WTC11 (cell line): Measurements from ENCODE around the gene SEPTIN10. TPM values are rescaled to one million over a fixed set of nuclear protein-coding genes. Genes with fewer than 3 reads are reported as not detected.

Source experiments
- ATAC-seq: fragments of 200-7000 bp; cut with Tn5 transposase; 2 replicates; pipeline ENCODE4 v1.10.0; 2021; ENCODE audit warnings: mild to moderate bottlenecking, moderate library complexity
- CTCF ChIA-PET: fragments of 300-600 bp; sonication (Branson Sonifier 250); formaldehyde crosslinking; loops from one replicate; lab custom pipeline; 2021; ENCODE audit warnings: antibody characterized with exemption; lab: Charles Lee
- POLR2A ChIA-PET: fragments of 350-600 bp; sonication (Branson Sonifier 250); formaldehyde crosslinking; loops from one replicate; lab custom pipeline; 2021; ENCODE audit warnings: antibody characterized with exemption; lab: Charles Lee
- DNase-seq: peaks from one replicate; pipeline ENCODE4 v3.0.0; 2021; ENCODE audit warnings: low spot score
- H3K27ac Mint-ChIP-seq: 2 replicates; pipeline ENCODE4 v1.8.0; 2021; ENCODE audit warnings: mixed read lengths
- H3K27me3 Mint-ChIP-seq: 2 replicates; pipeline ENCODE4 v1.8.0; 2021; ENCODE audit warnings: low read depth, mild to moderate bottlenecking, moderate library complexity, mixed read lengths
- H3K36me3 Mint-ChIP-seq: 2 replicates; pipeline ENCODE4 v1.8.0; 2021; ENCODE audit warnings: mixed read lengths
- H3K4me1 Mint-ChIP-seq: 2 replicates; pipeline ENCODE4 v1.8.0; 2022; ENCODE audit warnings: mixed read lengths
- H3K4me3 Mint-ChIP-seq: 2 replicates; pipeline ENCODE4 v1.8.0; 2021; ENCODE audit warnings: mild to moderate bottlenecking, moderate library complexity, mixed read lengths
- H3K9me3 Mint-ChIP-seq: 2 replicates; pipeline ENCODE4 v1.8.0; 2021; ENCODE audit warnings: mixed read lengths
- ATF1 ChIP-seq: sonication (generic); formaldehyde crosslinking; IDR thresholded peaks from 2 replicates; pipeline ENCODE4 v1.8.1; 2023; ENCODE audit warnings: mild to moderate bottlenecking, moderate library complexity, missing genetic modification reagents
- CREM ChIP-seq: sonication (generic); formaldehyde crosslinking; IDR thresholded peaks from 2 replicates; pipeline ENCODE4 v1.8.1; 2022; ENCODE audit warnings: mild to moderate bottlenecking, missing genetic modification reagents, moderate library complexity
- EMX1 ChIP-seq: fragments of 250-450 bp; sonication (Bioruptor Pico); IDR thresholded peaks from 2 replicates; pipeline ENCODE4 v1.8.0; 2021; ENCODE audit warnings: mild to moderate bottlenecking
- GTF2I ChIP-seq: fragments of 250-450 bp; sonication (Bioruptor Pico); conservative IDR thresholded peaks from 2 replicates; pipeline ENCODE4 v1.4.0; 2021; ENCODE audit warnings: mild to moderate bottlenecking
- HMGA2 ChIP-seq: fragments of 250-450 bp; sonication (Bioruptor Pico); IDR thresholded peaks from 2 replicates; pipeline ENCODE4 v1.4.0; 2021; ENCODE audit warnings: mild to moderate bottlenecking, moderate library complexity
- JUN ChIP-seq: sonication (generic); formaldehyde crosslinking; IDR thresholded peaks from 2 replicates; pipeline ENCODE4 v1.8.0; 2023; ENCODE audit warnings: mild to moderate bottlenecking, missing genetic modification reagents
- KAT7 ChIP-seq: sonication (generic); formaldehyde crosslinking; IDR thresholded peaks from 2 replicates; pipeline ENCODE4 v1.8.1; 2023; ENCODE audit warnings: missing genetic modification reagents, mild to moderate bottlenecking, borderline replicate concordance
- NFATC4 ChIP-seq: fragments of 250-450 bp; sonication (Bioruptor Pico); IDR thresholded peaks from 2 replicates; pipeline ENCODE4 v1.9.0; 2021; ENCODE audit warnings: mild to moderate bottlenecking
- NFE2L1 ChIP-seq: sonication (generic); formaldehyde crosslinking; IDR thresholded peaks from 2 replicates; pipeline ENCODE4 v1.8.1; 2023; ENCODE audit warnings: missing genetic modification reagents
- RELA ChIP-seq: sonication (generic); formaldehyde crosslinking; IDR thresholded peaks from 2 replicates; pipeline ENCODE4 v1.8.1; 2022; ENCODE audit warnings: missing genetic modification reagents, mild to moderate bottlenecking, borderline replicate concordance
- SMAD3 ChIP-seq: sonication (generic); formaldehyde crosslinking; IDR thresholded peaks from 2 replicates; pipeline ENCODE4 v1.8.0; 2022; ENCODE audit warnings: missing genetic modification reagents, mild to moderate bottlenecking, borderline replicate concordance
- SP1 ChIP-seq: sonication (generic); formaldehyde crosslinking; conservative IDR thresholded peaks from 2 replicates; pipeline ENCODE4 v1.8.1; 2022; ENCODE audit warnings: missing genetic modification reagents
- total RNA-seq: library from RNA; stranded (reverse); gene quantifications from 3 replicates; pipeline ENCODE4 v1.2.3, GENCODE V29; 2021
- TF ChIP-seq, protein P1 (sequence below): sonication (generic); formaldehyde crosslinking; IDR thresholded peaks from 2 replicates; pipeline ENCODE4 v1.8.0; 2022; ENCODE audit warnings: mild to moderate bottlenecking, missing genetic modification reagents
- TF ChIP-seq, protein P2 (sequence below): fragments of 250-450 bp; sonication (Bioruptor Pico); IDR thresholded peaks from 2 replicates; pipeline ENCODE4 v1.8.0; 2021; ENCODE audit warnings: mild to moderate bottlenecking
- TF ChIP-seq, protein P3 (sequence below): sonication (generic); formaldehyde crosslinking; IDR thresholded peaks from 2 replicates; pipeline ENCODE4 v1.8.0; 2022; ENCODE audit warnings: mild to moderate bottlenecking, missing genetic modification reagents
- TF ChIP-seq, protein P4 (sequence below): fragments of 200-600 bp; IDR thresholded peaks from 2 replicates; pipeline ENCODE4 v1.8.0; 2022; ENCODE audit warnings: antibody characterized with exemption
- TF ChIP-seq, protein P5 (sequence below): sonication (generic); formaldehyde crosslinking; IDR thresholded peaks from 2 replicates; pipeline ENCODE4 v1.8.1; 2022; ENCODE audit warnings: missing genetic modification reagents, borderline replicate concordance
- TF ChIP-seq, protein P6 (sequence below): sonication (generic); formaldehyde crosslinking; IDR thresholded peaks from 2 replicates; pipeline ENCODE4 v1.8.0; 2022; ENCODE audit warnings: mild to moderate bottlenecking, missing genetic modification reagents
- TF ChIP-seq, protein P7 (sequence below): sonication (generic); formaldehyde crosslinking; conservative IDR thresholded peaks from 2 replicates; pipeline ENCODE4 v1.8.1; 2022; ENCODE audit warnings: mild to moderate bottlenecking, missing genetic modification reagents

SEPTIN10 gene
- total RNA-seq, 1 experiment from 2014 or later: 86.8 TPM

DNA sequence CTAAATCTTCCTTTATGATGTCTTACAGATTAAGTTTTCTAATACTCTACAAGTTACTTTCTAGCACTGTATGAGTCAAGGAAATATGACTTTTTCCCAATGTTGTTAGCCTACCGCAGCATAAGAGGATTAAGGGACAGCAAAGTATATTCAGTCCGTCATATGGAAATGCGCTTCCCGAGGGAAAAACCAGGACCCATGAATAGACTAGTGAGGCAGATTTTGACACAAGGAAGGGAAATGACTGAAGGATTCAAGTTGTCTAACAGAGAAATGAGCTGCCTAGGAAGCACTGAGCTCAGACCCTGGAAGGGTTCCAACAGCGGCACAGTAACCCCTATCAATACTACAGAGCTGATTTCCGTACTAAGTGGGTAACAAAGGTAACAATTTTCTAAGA, 12.0 kb downstream of the SEPTIN10 start (continued):
- TF ChIP-seq, protein P1, sequence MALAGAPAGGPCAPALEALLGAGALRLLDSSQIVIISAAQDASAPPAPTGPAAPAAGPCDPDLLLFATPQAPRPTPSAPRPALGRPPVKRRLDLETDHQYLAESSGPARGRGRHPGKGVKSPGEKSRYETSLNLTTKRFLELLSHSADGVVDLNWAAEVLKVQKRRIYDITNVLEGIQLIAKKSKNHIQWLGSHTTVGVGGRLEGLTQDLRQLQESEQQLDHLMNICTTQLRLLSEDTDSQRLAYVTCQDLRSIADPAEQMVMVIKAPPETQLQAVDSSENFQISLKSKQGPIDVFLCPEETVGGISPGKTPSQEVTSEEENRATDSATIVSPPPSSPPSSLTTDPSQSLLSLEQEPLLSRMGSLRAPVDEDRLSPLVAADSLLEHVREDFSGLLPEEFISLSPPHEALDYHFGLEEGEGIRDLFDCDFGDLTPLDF (CRISPR knock-in tag): no peak

DNA sequence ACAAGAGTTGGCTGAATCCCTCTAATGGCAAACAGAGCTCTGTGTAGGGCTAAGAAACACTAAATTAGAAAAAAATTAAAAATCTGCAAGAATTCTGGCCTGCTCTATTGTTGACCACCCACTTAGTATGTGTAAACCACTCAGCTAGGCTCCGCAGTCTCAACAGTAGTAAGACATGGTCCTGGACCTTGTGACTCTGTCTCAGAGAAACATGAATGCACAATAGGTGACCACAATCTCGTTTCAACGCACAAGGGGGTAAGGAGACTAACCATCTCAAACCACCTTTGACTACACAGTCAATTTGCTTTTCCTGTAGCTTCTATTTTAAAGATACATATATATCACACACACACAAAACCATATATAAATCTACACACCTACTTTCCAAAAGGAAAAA, 16.5 kb downstream of the SEPTIN10 start:
- no peaks in the 10 kb centered on the region for H3K9me3 Mint-ChIP-seq
- peaks cover 5% of the 10 kb centered on the region; the same call in 1 of the 2 replicates for H3K36me3 Mint-ChIP-seq
- CTCF ChIA-PET: no interaction called here
- POLR2A ChIA-PET: interaction anchor here (0.9 kb wide), 1 partner anchor 17 kb away, joined by 4 read pairs; the partner anchor contains the start of genes SEPTIN10 and SOWAHC
- peaks cover 28% of the 10 kb centered on the region for H3K4me1 Mint-ChIP-seq
- H3K27ac Mint-ChIP-seq: no peak overlapping the region
- TF ChIP-seq SMAD3 (CRISPR knock-in tag) (no peak), RELA (no peak), HMGA2 (no peak), EMX1 (no peak), ATF1 (no peak)
- no peaks in the 10 kb centered on the region for H3K27me3 Mint-ChIP-seq
- ATAC-seq (no peak), DNase-seq (no peak)
- no peak overlapping the region for H3K4me3 Mint-ChIP-seq

DNA sequence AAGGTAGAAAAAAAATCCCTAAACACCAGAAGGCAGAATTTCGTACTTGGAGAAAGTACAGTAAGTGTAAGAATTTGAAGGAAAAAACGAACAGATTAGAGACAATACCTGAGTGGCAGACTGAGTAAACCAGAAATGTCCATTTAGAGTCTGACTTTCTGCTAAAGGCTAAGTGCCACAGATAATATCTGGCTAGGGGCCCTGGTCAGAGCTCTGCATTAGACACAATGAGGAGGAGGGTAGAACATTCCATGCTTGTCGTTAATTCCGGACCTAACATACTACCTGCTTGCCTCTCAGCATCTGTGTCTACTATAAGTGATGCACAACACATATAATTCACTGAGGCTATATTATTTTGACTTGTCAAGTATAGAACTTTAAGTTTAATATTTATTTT, 18.1 kb downstream of the SEPTIN10 start:
- Mint-ChIP-seq H3K4me1 (peaks cover 12% of the 10 kb centered on the region), H3K4me3 (no peak overlapping the region), H3K27ac (no peak overlapping the region; the same call in 1 of the 2 replicates), H3K9me3 (no peaks in the 10 kb centered on the region), H3K36me3 (peaks cover 5% of the 10 kb centered on the region; the same call in 1 of the 2 replicates), H3K27me3 (no peaks in the 10 kb centered on the region)
- POLR2A ChIA-PET: no interaction called here
- CTCF ChIA-PET: interaction anchor here (1.2 kb wide), 1 partner anchor 120 kb away, joined by 3 read pairs; no protein-coding TSS in a partner anchor
- no peak for DNase-seq
- ATAC-seq: no peak
- TF ChIP-seq KAT7 (CRISPR knock-in tag): no peak
- TF ChIP-seq CREM (CRISPR knock-in tag): no peak
- TF ChIP-seq GTF2I (CRISPR knock-in tag): no peak
- TF ChIP-seq, protein P2, sequence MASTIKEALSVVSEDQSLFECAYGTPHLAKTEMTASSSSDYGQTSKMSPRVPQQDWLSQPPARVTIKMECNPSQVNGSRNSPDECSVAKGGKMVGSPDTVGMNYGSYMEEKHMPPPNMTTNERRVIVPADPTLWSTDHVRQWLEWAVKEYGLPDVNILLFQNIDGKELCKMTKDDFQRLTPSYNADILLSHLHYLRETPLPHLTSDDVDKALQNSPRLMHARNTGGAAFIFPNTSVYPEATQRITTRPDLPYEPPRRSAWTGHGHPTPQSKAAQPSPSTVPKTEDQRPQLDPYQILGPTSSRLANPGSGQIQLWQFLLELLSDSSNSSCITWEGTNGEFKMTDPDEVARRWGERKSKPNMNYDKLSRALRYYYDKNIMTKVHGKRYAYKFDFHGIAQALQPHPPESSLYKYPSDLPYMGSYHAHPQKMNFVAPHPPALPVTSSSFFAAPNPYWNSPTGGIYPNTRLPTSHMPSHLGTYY (CRISPR knock-in tag): no peak
- no peak for TF ChIP-seq NFE2L1 (CRISPR knock-in tag)
- TF ChIP-seq, protein P3, sequence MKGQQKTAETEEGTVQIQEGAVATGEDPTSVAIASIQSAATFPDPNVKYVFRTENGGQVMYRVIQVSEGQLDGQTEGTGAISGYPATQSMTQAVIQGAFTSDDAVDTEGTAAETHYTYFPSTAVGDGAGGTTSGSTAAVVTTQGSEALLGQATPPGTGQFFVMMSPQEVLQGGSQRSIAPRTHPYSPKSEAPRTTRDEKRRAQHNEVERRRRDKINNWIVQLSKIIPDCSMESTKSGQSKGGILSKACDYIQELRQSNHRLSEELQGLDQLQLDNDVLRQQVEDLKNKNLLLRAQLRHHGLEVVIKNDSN (CRISPR knock-in tag): no peak
- TF ChIP-seq, all 79 proteins: peak for 0

DNA sequence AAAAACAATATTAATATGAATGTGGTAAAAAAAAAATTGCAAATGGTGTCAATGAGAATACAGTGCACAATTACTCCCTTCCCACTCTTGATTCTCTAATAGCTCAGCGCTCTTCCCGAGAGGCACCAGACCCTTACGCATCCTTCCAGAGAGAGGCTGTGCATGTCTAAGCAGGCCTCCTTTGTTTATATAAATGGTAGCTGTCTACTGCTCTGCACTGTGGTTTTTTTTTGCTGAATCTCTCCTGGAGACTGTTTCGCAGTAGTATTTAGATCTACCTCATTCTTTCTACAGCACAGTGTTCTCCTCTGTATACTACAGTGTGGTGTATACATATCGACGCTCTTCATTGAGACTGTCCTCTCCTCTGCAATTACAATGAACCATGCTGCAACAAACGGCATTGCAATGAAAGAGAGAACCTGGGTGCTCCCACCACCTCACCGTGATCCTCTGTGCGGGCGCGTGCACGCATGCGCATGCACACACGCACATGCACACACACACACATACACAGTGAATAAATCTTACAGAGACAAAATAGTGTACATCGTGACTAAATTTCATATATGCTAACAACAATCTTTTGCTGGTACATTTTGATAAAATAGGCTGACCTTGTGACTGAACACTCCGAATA, 19.4 kb downstream of the SEPTIN10 start:
- Mint-ChIP-seq H3K27ac (peak overlapping the region; percentile 48), H3K9me3 (no peaks in the 10 kb centered on the region), H3K4me1 (0 out of 2 replicates have a peak, but pooled peaks cover 3% of the 10 kb centered on the region), H3K36me3 (peaks cover 5% of the 10 kb centered on the region; the same call in 1 of the 2 replicates), H3K4me3 (no peak overlapping the region), H3K27me3 (no peaks in the 10 kb centered on the region)
- ATAC-seq (no peak), DNase-seq (no peak)
- TF ChIP-seq JUN (CRISPR knock-in tag): no peak
- TF ChIP-seq, protein P4, sequence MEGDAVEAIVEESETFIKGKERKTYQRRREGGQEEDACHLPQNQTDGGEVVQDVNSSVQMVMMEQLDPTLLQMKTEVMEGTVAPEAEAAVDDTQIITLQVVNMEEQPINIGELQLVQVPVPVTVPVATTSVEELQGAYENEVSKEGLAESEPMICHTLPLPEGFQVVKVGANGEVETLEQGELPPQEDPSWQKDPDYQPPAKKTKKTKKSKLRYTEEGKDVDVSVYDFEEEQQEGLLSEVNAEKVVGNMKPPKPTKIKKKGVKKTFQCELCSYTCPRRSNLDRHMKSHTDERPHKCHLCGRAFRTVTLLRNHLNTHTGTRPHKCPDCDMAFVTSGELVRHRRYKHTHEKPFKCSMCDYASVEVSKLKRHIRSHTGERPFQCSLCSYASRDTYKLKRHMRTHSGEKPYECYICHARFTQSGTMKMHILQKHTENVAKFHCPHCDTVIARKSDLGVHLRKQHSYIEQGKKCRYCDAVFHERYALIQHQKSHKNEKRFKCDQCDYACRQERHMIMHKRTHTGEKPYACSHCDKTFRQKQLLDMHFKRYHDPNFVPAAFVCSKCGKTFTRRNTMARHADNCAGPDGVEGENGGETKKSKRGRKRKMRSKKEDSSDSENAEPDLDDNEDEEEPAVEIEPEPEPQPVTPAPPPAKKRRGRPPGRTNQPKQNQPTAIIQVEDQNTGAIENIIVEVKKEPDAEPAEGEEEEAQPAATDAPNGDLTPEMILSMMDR: no peak
- TF ChIP-seq, protein P2 (CRISPR knock-in tag): no peak
- no peak for TF ChIP-seq SP1
- TF ChIP-seq NFATC4 (CRISPR knock-in tag): no peak
- TF ChIP-seq, protein P5, sequence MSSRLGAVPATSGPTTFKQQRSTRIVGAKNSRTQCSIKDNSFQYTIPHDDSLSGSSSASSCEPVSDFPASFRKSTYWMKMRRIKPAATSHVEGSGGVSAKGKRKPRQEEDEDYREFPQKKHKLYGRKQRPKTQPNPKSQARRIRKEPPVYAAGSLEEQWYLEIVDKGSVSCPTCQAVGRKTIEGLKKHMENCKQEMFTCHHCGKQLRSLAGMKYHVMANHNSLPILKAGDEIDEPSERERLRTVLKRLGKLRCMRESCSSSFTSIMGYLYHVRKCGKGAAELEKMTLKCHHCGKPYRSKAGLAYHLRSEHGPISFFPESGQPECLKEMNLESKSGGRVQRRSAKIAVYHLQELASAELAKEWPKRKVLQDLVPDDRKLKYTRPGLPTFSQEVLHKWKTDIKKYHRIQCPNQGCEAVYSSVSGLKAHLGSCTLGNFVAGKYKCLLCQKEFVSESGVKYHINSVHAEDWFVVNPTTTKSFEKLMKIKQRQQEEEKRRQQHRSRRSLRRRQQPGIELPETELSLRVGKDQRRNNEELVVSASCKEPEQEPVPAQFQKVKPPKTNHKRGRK (CRISPR knock-in tag): no peak
- TF ChIP-seq, protein P6, sequence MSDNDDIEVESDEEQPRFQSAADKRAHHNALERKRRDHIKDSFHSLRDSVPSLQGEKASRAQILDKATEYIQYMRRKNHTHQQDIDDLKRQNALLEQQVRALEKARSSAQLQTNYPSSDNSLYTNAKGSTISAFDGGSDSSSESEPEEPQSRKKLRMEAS (CRISPR knock-in tag): no peak
- TF ChIP-seq, protein P7, sequence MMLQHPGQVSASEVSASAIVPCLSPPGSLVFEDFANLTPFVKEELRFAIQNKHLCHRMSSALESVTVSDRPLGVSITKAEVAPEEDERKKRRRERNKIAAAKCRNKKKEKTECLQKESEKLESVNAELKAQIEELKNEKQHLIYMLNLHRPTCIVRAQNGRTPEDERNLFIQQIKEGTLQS: no peak
- ChIA-PET CTCF (no interaction called here), POLR2A (no interaction called here)
